HG03159 (cell line): Measurements from ENCODE around the gene PTGER3.

Experiments
- ATAC-seq: cut with Tn5 transposase; IDR thresholded peaks from one replicate; pipeline ENCODE4 v1.9.1; 2021; ENCODE audit warnings: mild to moderate bottlenecking, moderate library complexity; ENCODE audit not compliant: unreplicated experiment

The PTGER3 gene

GRCh38 chr1:71047635-71048607 lies at the start of gene PTGER3:
Gene PTGER3 (minus strand): TSS chr1:71047816. CDS start chr1:71047577, 239 bp downstream.
- peak; percentile 33 for ATAC-seq

- ATAC-seq, result no peak
Measured at GRCh38 chr1:71094913-71095312, 47.3 kb upstream of the PTGER3 start.

DNA sequence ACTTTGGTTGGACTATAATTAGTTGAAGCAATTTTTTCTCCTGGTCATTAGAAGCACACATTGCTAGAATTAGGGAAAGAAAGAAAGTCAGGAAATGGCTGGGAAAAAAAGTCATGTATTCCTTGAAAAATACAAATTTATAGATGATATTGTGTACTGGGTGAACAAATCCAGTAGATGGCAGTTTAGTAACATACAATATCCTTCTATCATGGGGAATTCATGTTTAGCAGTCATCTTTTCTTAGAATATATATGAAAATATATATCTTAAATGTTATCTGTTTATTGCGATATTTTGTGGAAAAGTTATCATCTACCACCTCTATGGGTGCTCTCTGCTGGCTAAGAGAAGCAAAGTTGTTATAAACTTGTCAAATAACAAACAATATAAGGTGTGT lies 46.3 kb upstream of the PTGER3 start:
- no peak for ATAC-seq

GRCh38 chr1:71089536-71090270 lies 42.1 kb upstream of the PTGER3 start:
- ATAC-seq, result no peak

GRCh38 chr1:71088645-71089287 lies 41.1 kb upstream of the PTGER3 start:
- no peak for ATAC-seq

DNA sequence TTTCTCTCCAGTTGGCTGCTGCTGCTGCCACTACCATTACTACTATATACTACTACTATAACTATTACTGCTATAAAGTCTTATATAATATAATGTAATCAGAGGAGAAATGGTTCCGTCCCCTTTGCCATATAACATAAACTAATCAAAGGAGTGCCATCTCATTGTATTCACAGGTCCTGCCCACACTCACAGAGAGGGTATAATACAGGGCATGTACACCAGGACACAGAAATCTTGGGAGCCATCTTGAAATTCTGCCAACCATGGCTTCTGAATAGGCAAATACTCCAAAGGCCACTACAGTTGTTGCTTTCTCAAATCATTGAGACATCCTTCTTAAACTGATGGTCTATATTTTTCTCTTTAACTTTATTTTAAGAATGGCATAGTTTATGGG lies 40.1 kb upstream of the PTGER3 start:
- no peak for ATAC-seq

DNA sequence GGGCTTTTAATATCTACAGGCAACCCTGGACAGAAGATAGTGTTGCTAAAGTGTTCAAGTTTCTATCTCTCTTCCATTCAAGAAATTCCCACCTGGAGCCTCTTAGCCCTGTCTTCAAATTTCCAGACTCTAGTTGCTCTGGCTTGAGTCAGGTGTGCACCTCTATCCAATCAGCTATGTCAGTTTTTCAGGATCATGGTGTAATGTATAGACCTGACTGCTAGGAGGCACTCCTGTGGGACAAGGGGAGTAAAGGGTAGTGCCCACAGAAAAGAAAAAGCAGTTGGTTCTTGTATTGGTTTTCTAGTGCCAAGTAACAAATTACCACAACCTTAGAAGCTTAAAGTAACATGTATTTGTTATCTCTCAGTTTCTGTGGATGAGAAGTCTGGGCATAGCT lies 39.4 kb upstream of the PTGER3 start:
- no peak for ATAC-seq

DNA sequence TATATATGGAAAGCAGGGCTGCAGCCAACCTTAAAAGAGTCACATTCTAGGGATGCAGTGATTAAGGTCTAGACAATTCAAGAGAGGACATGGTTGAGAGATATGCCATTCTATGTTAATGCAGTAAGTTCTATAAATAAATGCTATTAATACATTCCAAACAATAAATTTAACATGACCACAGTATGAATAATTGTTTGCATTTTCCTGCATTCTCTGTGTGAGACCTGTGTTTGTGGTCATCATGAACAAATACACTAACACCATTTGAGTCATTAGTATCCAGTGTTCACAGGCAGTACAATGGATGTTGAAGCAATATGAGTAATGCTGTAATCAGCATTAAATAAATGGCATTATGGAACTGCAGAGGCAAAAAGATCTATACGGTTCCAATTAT lies 38.7 kb upstream of the PTGER3 start:
- no peak for ATAC-seq

- no peak for ATAC-seq
Measured at GRCh38 chr1:71083271-71083670, 35.7 kb upstream of the PTGER3 start.

- ATAC-seq, result no peak
Measured at GRCh38 chr1:71081697-71082080, 34.1 kb upstream of the PTGER3 start.

GRCh38 chr1:71080739-71081696 lies 33.4 kb upstream of the PTGER3 start, which contains the start of gene ZRANB2:
Gene ZRANB2 (minus strand): TSS chr1:71081035. CDS start chr1:71080995, 40 bp downstream.
- peak; percentile 99 for ATAC-seq

DNA sequence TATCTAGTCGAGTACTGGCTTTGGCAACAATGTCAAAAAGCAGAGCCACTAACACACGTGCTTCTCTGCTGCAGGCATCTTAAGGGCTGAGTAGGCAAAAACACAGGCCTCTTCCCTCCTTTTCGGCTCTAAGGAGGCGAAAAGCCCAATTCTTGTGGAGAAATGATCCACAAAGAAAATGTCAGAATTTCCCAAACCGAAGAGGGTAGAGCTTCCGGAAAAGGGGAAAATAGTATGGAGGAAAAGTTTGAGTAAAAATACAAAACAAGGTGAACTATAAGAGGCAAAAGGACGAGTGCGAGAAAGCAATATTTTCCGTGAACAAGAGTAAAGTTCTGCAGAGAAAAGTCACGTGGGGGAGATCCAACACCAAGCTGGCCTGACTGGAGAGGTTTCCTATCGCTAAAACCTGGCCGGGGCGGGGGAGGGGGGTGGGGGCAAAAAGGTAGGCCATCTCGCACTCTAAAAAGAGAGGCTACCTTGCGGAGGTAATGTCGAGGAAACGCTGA lies 32.7 kb upstream of the PTGER3 start:
- peak; percentile 18 for ATAC-seq

DNA sequence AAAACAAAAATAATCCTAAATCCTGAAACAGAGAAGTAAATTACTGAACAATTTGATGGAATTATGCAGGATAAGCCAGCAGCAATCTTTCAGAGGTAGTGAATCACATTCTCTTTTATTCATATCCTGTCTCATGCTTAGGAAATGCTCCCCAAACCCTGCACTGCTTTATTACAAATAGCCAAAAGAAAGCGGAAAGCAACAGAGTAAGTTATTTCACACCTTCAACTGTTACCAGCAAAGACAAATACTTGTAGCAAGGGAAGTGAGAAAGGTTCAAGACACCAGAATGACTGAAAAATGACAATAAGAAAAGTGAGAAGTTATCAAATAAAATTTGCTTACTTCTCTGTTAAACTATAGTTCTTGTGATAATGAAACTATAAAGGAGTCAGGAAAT lies 27.1 kb upstream of the PTGER3 start:
- no peak for ATAC-seq

GRCh38 chr1:71072273-71072672 lies 24.7 kb upstream of the PTGER3 start:
- ATAC-seq, result no peak

DNA sequence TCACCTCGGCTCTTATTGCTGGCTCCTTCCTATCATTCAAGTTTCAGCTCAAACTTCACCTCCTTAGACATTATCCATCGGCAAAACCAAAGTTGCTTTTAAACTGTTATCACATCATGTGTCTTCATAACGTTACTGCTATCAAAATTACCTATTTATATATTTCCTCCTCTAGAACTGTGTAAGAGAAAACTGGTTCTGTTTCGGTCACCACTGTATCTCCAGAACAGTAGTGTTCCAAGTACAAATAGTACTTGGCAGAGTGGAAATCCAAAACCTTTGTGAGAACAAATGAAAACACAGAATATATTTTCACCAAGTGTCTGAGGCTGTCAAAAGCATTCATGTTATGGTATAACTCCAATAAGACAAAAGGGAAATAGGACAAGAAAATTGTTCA lies 24.1 kb upstream of the PTGER3 start:
- no peak for ATAC-seq

- ATAC-seq, result peak; percentile 86
Measured at GRCh38 chr1:71068325-71069240, 21.0 kb upstream of the PTGER3 start.

DNA sequence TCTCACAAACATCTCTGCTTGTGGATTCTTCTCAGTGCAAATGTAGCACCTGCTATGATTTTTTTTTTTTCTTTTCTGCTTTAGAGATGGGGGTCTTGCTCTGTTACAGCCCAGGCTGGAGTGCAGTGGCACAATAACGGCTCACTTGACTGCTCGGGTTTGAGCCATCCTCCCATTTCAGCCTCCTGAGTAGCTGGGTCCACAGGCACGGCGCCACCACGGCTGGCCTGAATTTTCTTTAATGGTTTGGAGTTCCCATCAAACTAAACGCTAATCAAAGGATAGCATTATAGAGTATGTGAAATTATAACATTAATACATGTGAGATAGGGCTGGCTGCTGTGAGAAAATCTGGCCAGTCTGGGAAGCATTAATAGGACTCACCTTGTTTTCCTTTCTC lies 7.2 kb upstream of the PTGER3 start:
- ATAC-seq, result no peak

DNA sequence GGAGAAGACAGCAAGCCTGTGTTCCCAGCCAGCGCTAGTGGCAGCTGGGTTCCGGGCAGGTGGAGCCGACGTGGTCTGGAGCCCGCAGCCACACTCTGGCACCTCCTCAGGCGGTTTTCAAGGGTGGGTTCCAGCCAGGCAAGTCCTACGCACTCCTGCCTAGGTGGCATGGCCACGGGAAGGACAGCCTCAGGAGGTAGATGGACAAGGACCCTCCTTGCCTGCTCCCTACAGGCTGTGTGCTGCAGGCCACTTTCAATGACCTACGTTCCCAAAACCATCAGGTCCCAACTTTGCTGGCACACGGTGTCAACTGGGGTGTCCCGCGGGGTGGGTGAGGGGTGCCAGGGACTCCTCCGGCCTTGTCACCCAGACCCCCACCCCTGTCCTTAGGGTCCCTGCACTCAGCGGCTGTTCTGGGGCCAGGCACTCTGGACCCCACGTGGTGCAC lies 6.7 kb upstream of the PTGER3 start:
- ATAC-seq, result no peak

- ATAC-seq, result no peak
Measured at GRCh38 chr1:71053758-71054157, 6.1 kb upstream of the PTGER3 start.
